HG03460 (cell line): ENCODE measurements around the gene CRELD2.

ENCODE experiments used
- ATAC-seq: cut with Tn5 transposase; IDR thresholded peaks from one replicate; pipeline ENCODE4 v1.9.1; 2021; ENCODE audit not compliant: unreplicated experiment

Gene CRELD2

GRCh38 chr22:49910229-49911155 is 7.9 kb upstream of the CRELD2 start:
- no peak for ATAC-seq

GRCh38 chr22:49911881-49912625 is 6.4 kb upstream of the CRELD2 start:
- ATAC-seq: no peak

GRCh38 chr22:49913026-49913425 is 5.4 kb upstream of the CRELD2 start:
- ATAC-seq: no peak

GRCh38 chr22:49913446-49913845 is 5.0 kb upstream of the CRELD2 start:
- no peak for ATAC-seq

- ATAC-seq: no peak
These were observed 4.2 kb upstream of the CRELD2 start for GRCh38 chr22:49914256-49914655.

GRCh38 chr22:49915610-49916009 is 2.8 kb upstream of the CRELD2 start:
- ATAC-seq: no peak

- no peak for ATAC-seq
These were observed 1.6 kb upstream of the CRELD2 start for GRCh38 chr22:49916831-49917230.

GRCh38 chr22:49918911-49919881 is 762 bp downstream of the CRELD2 start:
- no peak for ATAC-seq

- ATAC-seq: no peak
These were observed 2.4 kb downstream of the CRELD2 start for GRCh38 chr22:49920859-49921258.

GRCh38 chr22:49921508-49922278 is 3.3 kb downstream of the CRELD2 start:
- no peak for ATAC-seq

GRCh38 chr22:49922484-49922883 is 4.0 kb downstream of the CRELD2 start:
- no peak for ATAC-seq

GRCh38 chr22:49922926-49923325 is 4.5 kb downstream of the CRELD2 start:
- no peak for ATAC-seq

- ATAC-seq: no peak
These were observed 5.0 kb downstream of the CRELD2 start for GRCh38 chr22:49923445-49923844.

GRCh38 chr22:49924113-49924833 is 5.8 kb downstream of the CRELD2 start:
- ATAC-seq: no peak

- peak; percentile 58 for ATAC-seq
These were observed 7.2 kb downstream of the CRELD2 start for GRCh38 chr22:49925525-49926128.

- ATAC-seq: no peak
These were observed 8.5 kb downstream of the CRELD2 start for GRCh38 chr22:49926916-49927315.

- ATAC-seq: no peak
These were observed 9.2 kb downstream of the CRELD2 start for GRCh38 chr22:49927483-49928184.

GRCh38 chr22:49928185-49928495 is 9.7 kb downstream of the CRELD2 start:
- ATAC-seq: no peak
